CD14-positive monocyte (primary cell): ENCODE results near the gene ACSL3. TPM values are rescaled to one million over a fixed set of nuclear protein-coding genes. Genes with fewer than 3 reads are reported as not detected.

Experiments used
- DNase-seq, 3 donors: peaks; one replicate each; pipeline ENCODE4 v3.0.0-alpha.2; 2011 to 2022
- H2AFZ ChIP-seq: 2 replicates; pipeline ENCODE4 v1.6.0; 2012; ENCODE audit warnings: mild to moderate bottlenecking, low read depth, low read length, inconsistent platforms; ENCODE audit not compliant: insufficient read depth, poor library complexity, severe bottlenecking
- H3K27ac ChIP-seq, 2 donors: 1 replicate in 1 of 2; 2 replicates in 1 of 2; pipeline ENCODE4 v1.5.1; 2012 to 2013; ENCODE audit warnings: low read length in 2 of 2, control low read depth in 1 of 2, inconsistent platforms in 1 of 2, low read depth in 1 of 2, mild to moderate bottlenecking in 1 of 2
- H3K27me3 ChIP-seq, 2 donors: one replicate each; pipeline versions ENCODE4 v1.6.0 to v1.6.1; 2011 to 2013; ENCODE audit warnings: low read length in 2 of 2; ENCODE audit not compliant: control insufficient read depth in 2 of 2, insufficient read depth in 2 of 2
- H3K36me3 ChIP-seq, 2 donors: replicated peaks in 1 of 2; 1 replicate in 1 of 2; 2 replicates in 1 of 2; pipeline versions ENCODE4 v1.5.1 to v1.6.1; 2012 to 2013; ENCODE audit warnings: low read length in 2 of 2, control low read depth in 1 of 2, inconsistent platforms in 1 of 2, mild to moderate bottlenecking in 1 of 2; ENCODE audit not compliant: insufficient read depth in 2 of 2, control insufficient read depth in 1 of 2
- H3K4me1 ChIP-seq, 2 donors: 1 replicate in 1 of 2; 2 replicates in 1 of 2; pipeline versions ENCODE4 v1.5.1 to v1.6.1; 2012 to 2013; ENCODE audit warnings: low read length in 2 of 2, control low read depth in 1 of 2, inconsistent platforms in 1 of 2, mild to moderate bottlenecking in 1 of 2, moderate library complexity in 1 of 2; ENCODE audit not compliant: insufficient read depth in 2 of 2, control insufficient read depth in 1 of 2
- H3K4me2 ChIP-seq: replicated peaks from 2 replicates; pipeline ENCODE3; 2012; ENCODE audit warnings: low read length, moderate library complexity, mild to moderate bottlenecking; ENCODE audit not compliant: poor library complexity, severe bottlenecking; ENCODE audit errors: extremely low read depth
- H3K4me3 ChIP-seq, 3 experiments: fragments of 200-600 bp in 1 of 3; sonication (generic) in 1 of 3; replicated peaks in 1 of 3; 1 replicate in 2 of 3; 2 replicates in 1 of 3; pipeline ENCODE4 v1.5.1; 2011 to 2013; ENCODE audit warnings: low read length in 3 of 3, mild to moderate bottlenecking in 3 of 3, control low read depth in 2 of 3, low read depth in 2 of 3, inconsistent platforms in 1 of 3, moderate library complexity in 1 of 3
- H3K79me2 ChIP-seq: 2 replicates; pipeline ENCODE4 v1.6.0; 2012; ENCODE audit warnings: mild to moderate bottlenecking, control low read depth, inconsistent platforms, low read length, moderate library complexity; ENCODE audit not compliant: insufficient read depth
- H3K9ac ChIP-seq: 2 replicates; pipeline ENCODE4 v1.6.0; 2017; ENCODE audit warnings: low read length, mild to moderate bottlenecking; ENCODE audit not compliant: insufficient read depth, poor library complexity, severe bottlenecking
- H3K9me3 ChIP-seq, 2 donors: replicated peaks in 1 of 2; 1 replicate in 1 of 2; 2 replicates in 1 of 2; pipeline versions ENCODE4 v1.5.1 to v1.6.1; 2012 to 2013; ENCODE audit warnings: low read length in 2 of 2, control low read depth in 1 of 2; ENCODE audit not compliant: control insufficient read depth in 1 of 2, insufficient read depth in 1 of 2
- H4K20me1 ChIP-seq: 2 replicates; pipeline ENCODE4 v1.6.0; 2012; ENCODE audit warnings: mild to moderate bottlenecking, low read length, control low read depth, moderate library complexity; ENCODE audit not compliant: insufficient read depth
- H3K27ac Mint-ChIP-seq, 7 donors: one replicate each; pipeline ENCODE4 v1.8.0; 2020; ENCODE audit warnings: mild to moderate bottlenecking in 7 of 7, mixed read lengths in 7 of 7, moderate library complexity in 6 of 7, inconsistent platforms in 2 of 7
- H3K27me3 Mint-ChIP-seq, 3 donors: one replicate each; pipeline ENCODE4 v1.8.0; 2021 to 2022; ENCODE audit warnings: low read depth in 3 of 3, mild to moderate bottlenecking in 3 of 3, mixed read lengths in 3 of 3, moderate library complexity in 3 of 3, inconsistent platforms in 1 of 3
- H3K36me3 Mint-ChIP-seq, 2 donors: one replicate each; pipeline ENCODE4 v1.8.0; 2020; ENCODE audit warnings: mixed read lengths in 2 of 2, inconsistent platforms in 1 of 2, mild to moderate bottlenecking in 1 of 2
- H3K4me1 Mint-ChIP-seq: one replicate; pipeline ENCODE4 v1.8.0; 2020; ENCODE audit warnings: mild to moderate bottlenecking, mixed read lengths
- H3K4me3 Mint-ChIP-seq, 2 donors: one replicate each; pipeline ENCODE4 v1.8.0; 2020; ENCODE audit warnings: mild to moderate bottlenecking in 2 of 2, mixed read lengths in 2 of 2, moderate library complexity in 1 of 2
- H3K9me3 Mint-ChIP-seq, 7 donors: one replicate each; pipeline ENCODE4 v1.8.0; 2020 to 2022; ENCODE audit warnings: mixed read lengths in 7 of 7, mild to moderate bottlenecking in 6 of 7, moderate library complexity in 6 of 7, inconsistent platforms in 2 of 7
- CTCF ChIP-seq: fragments of 200-600 bp; IDR thresholded peaks from one replicate; pipeline ENCODE4 v1.8.0; 2022; ENCODE audit warnings: antibody characterized with exemption, mild to moderate bottlenecking
- WGBS: methylation state at CpG from one replicate; pipeline ENCODE4 v1.1.5; 2013; ENCODE audit warnings: missing lambda C conversion rate; ENCODE audit not compliant: insufficient coverage; 5-methylcytosine and 5-hydroxymethylcytosine counted together
- intact Hi-C, 2 donors: fragments of 100-400 bp; cut with micrococcal nuclease; formaldehyde crosslinking; loops; one replicate each; pipeline versions ENCODE4 v1.15.0 to v1.15.1; 2023
- polyA plus RNA-seq, 3 donors: library from polyadenylated mRNA; depleted of rRNA in 1 of 3; unstranded in 2 of 3; stranded (reverse) in 1 of 3; fragments of 300-500 nt in 2 of 3; fragments of >200 nt in 1 of 3; fragmentation: Illumina TruSeq in 2 of 3; gene quantifications; 1 replicate in 2 of 3; 2 replicates in 1 of 3; pipeline ENCODE4 v1.2.3, GENCODE V29; 2012 to 2021

Gene ACSL3
- polyA plus RNA-seq, 3 donors: 8.8 to 24.4 (median 19.9) TPM

GRCh38 chr2:222930862-222931261, 70.0 kb downstream of the ACSL3 start:
- H3K27ac Mint-ChIP-seq: peak overlapping the region in 4 of 7 donors; percentile 23 to 79 (median 51)
- H3K27me3 Mint-ChIP-seq: no peaks in the 10 kb centered on the region
- DNase-seq: peak; percentile 10 to 15 (median 13)
- intact Hi-C loops: no loop called here
- Histone ChIP-seq H2AFZ (no peak overlapping the region), H3K4me2 (no peak overlapping the region), H3K79me2 (no peaks in the 10 kb centered on the region), H3K4me1 (peaks cover 0 to 8% of the 10 kb centered on the region in 2 donors), H3K27ac (peak overlapping the region in 1 of 2 donors; percentile 21), H3K4me3 (no peak overlapping the region), H3K9me3 (no peaks in the 10 kb centered on the region), H3K27me3 (no peaks in the 10 kb centered on the region), H4K20me1 (no peaks in the 10 kb centered on the region), H3K36me3 (peaks cover 62 to 83% of the 10 kb centered on the region in 2 donors), H3K9ac (no peak overlapping the region)
- H3K4me3 Mint-ChIP-seq: no peak overlapping the region
- H3K9me3 Mint-ChIP-seq: no peaks in the 10 kb centered on the region
- WGBS: no CpG with 5 or more reads among the region's 2 CpGs
- peaks cover 57 to 73% of the 10 kb centered on the region in 2 donors for H3K36me3 Mint-ChIP-seq
- TF ChIP-seq CTCF: no peak
- peaks cover 6% of the 10 kb centered on the region for H3K4me1 Mint-ChIP-seq

GRCh38 chr2:222931659-222932058, 70.8 kb downstream of the ACSL3 start:
- no peak for TF ChIP-seq CTCF
- Histone ChIP-seq H3K4me1 (peaks cover 0 to 8% of the 10 kb centered on the region in 2 donors), H3K9ac (no peak overlapping the region), H3K79me2 (no peaks in the 10 kb centered on the region), H3K27me3 (no peaks in the 10 kb centered on the region), H4K20me1 (no peaks in the 10 kb centered on the region), H2AFZ (no peak overlapping the region), H3K9me3 (no peaks in the 10 kb centered on the region), H3K27ac (peak overlapping the region in 1 of 2 donors; percentile 21), H3K4me3 (no peak overlapping the region), H3K36me3 (peaks cover 67 to 91% of the 10 kb centered on the region in 2 donors), H3K4me2 (no peak overlapping the region)
- Mint-ChIP-seq H3K4me1 (peaks cover 6% of the 10 kb centered on the region), H3K9me3 (peaks cover 0 to 2% (median 2%) of the 10 kb centered on the region in 7 donors), H3K27ac (peak overlapping the region in 2 of 7 donors; percentile 42 to 44), H3K4me3 (no peak overlapping the region), H3K27me3 (no peaks in the 10 kb centered on the region), H3K36me3 (peaks cover 61 to 78% of the 10 kb centered on the region in 2 donors)
- DNase-seq: no peak
- 100% methylated on average over 2 of the region's 4 CpGs for WGBS
- intact Hi-C loops: no loop called here
